Activated naive CD8-positive, alpha-beta T cell treated with anti-CD3 and anti-CD28 coated beads, Interleukin-2, amount 50 U/mL, for 24 hours (primary cell): ENCODE results near the gene SHROOM2.

Experiments used
- ATAC-seq: fragments of 150-1000 bp; cut with Tn5 transposase; one replicate; pipeline ENCODE4 v1.10.0; 2021
- DNase-seq: peaks from one replicate; pipeline ENCODE4 v3.0.0; 2021
- H3K27ac Mint-ChIP-seq: one replicate; pipeline ENCODE4 v1.8.0; 2021; ENCODE audit warnings: mild to moderate bottlenecking, mixed read lengths
- H3K27me3 Mint-ChIP-seq: one replicate; pipeline ENCODE4 v1.8.0; 2021; ENCODE audit warnings: mixed read lengths
- H3K36me3 Mint-ChIP-seq: one replicate; pipeline ENCODE4 v1.8.0; 2021; ENCODE audit warnings: low read depth, mixed read lengths
- H3K4me1 Mint-ChIP-seq: one replicate; pipeline ENCODE4 v1.8.0; 2021; ENCODE audit warnings: mixed read lengths
- H3K4me3 Mint-ChIP-seq: one replicate; pipeline ENCODE4 v1.8.0; 2021; ENCODE audit warnings: mild to moderate bottlenecking, moderate library complexity, mixed read lengths
- H3K9me3 Mint-ChIP-seq: one replicate; pipeline ENCODE4 v1.8.0; 2021; ENCODE audit warnings: mixed read lengths

Gene SHROOM2

DNA sequence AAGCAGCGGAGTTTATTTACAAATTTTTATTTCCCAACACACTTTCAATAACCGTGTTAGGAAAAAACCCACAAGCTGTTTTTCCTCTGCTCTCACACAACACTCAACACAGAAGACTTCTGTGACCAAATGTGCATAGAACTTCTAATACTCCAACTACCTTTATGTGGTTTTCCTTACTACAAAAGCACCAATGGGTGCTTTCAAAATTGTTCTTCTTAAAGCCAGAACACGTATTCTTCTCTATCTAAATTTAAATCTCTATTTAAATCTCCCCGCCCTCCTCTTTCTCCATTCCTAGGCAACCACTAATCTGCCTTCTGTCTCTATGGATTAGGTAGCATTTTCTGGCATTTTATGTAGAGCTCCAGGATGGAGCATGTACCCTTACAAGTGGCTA is 90.0 kb downstream of the SHROOM2 start:
- ATAC-seq (no peak), DNase-seq (no peak)
- H3K9me3 Mint-ChIP-seq, result no peaks in the 10 kb centered on the region
- no peak overlapping the region for H3K27ac Mint-ChIP-seq
- peaks cover 9% of the 10 kb centered on the region for H3K4me1 Mint-ChIP-seq
- H3K36me3 Mint-ChIP-seq, result no peaks in the 10 kb centered on the region
- H3K27me3 Mint-ChIP-seq, result peaks cover 14% of the 10 kb centered on the region
- H3K4me3 Mint-ChIP-seq, result no peak overlapping the region

DNA sequence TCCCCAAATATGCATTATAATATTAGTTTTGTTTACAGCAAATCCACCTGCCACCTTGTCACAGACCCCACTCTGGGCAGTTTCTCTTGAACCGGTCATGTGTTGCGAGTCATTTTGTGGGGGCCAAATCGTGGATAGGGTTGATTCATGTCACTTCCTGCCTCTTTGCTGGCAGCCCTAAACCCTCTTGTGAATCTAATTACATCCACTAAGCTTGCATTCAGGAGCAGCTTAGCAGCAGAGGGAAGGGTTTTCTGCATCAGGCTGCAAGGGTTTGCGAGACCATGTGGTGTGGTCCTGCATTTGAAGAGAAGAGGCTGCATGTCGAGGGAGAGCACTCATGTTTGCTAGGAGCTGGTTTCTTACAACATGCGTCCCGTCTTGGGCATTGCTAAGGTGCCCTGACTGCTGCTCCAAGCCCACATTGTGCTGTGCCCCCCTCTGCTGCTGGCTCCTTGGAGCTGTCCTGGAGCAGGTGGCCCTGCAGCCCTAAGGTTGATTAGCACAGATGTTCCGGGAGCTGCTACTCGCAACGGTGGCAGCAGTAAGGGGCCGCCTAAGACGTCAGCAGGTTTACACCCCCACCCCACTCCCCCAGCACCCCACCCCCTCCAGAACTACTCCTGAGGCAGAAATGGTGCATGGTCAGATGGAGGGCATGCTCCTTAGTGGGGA is 92.1 kb downstream of the SHROOM2 start:
- H3K9me3 Mint-ChIP-seq, result no peaks in the 10 kb centered on the region
- peaks cover 9% of the 10 kb centered on the region for H3K4me1 Mint-ChIP-seq
- no peak overlapping the region for H3K4me3 Mint-ChIP-seq
- H3K27me3 Mint-ChIP-seq, result peaks cover 14% of the 10 kb centered on the region
- DNase-seq (no peak), ATAC-seq (no peak)
- no peak overlapping the region for H3K27ac Mint-ChIP-seq
- no peaks in the 10 kb centered on the region for H3K36me3 Mint-ChIP-seq

DNA sequence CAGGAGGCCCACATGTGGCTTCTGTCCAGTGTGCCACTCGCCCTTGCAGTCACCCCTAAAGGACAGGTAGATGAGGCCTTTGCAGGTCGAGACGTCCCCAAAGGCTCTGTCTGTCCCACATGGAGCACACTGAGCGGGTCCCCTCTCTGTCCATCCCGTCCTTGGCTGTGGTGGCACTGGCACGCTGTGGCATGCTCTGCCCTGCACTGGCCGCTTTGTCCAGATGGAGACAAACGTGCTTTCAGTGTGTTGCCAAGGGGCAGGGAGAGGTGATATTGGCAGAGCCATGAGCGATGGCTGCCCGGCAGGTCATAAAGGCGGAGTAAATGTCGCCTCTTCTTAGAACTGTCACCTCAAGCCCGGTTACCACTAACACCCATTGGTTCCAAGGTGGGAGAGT is 94.0 kb downstream of the SHROOM2 start:
- peaks cover 6% of the 10 kb centered on the region for H3K4me1 Mint-ChIP-seq
- no peak for DNase-seq
- no peak overlapping the region for H3K4me3 Mint-ChIP-seq

DNA sequence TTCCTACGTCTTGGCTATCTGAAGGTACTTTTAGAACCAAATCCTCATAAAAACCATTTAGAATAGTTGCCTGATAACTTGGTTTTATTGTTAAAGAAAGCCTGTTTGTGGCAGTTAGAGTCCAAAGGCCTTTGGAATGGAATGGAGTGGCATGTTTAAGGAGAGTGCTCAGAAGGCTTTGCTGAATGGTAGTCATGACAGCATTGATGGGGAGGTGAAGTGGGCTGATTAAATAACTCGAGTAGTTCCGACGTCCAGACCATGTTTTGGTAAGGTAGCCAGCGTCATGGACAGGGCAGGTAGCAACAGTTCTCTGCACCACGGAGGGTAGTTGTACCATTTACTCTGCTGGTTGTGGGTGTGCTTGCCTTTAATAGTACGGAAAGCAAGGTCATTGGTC is 94.6 kb downstream of the SHROOM2 start:
- Mint-ChIP-seq H3K9me3 (no peaks in the 10 kb centered on the region), H3K27me3 (peaks cover 10% of the 10 kb centered on the region), H3K27ac (no peak overlapping the region), H3K4me1 (peaks cover under 1% of the 10 kb centered on the region), H3K36me3 (no peaks in the 10 kb centered on the region), H3K4me3 (no peak overlapping the region)
- ATAC-seq (no peak), DNase-seq (no peak)

More for the DNA sequence above, 94.0 kb downstream of the SHROOM2 start:
- no peak for ATAC-seq
- no peaks in the 10 kb centered on the region for H3K9me3 Mint-ChIP-seq
- H3K36me3 Mint-ChIP-seq, result no peaks in the 10 kb centered on the region
- H3K27me3 Mint-ChIP-seq, result peaks cover 15% of the 10 kb centered on the region
- no peak overlapping the region for H3K27ac Mint-ChIP-seq

DNA sequence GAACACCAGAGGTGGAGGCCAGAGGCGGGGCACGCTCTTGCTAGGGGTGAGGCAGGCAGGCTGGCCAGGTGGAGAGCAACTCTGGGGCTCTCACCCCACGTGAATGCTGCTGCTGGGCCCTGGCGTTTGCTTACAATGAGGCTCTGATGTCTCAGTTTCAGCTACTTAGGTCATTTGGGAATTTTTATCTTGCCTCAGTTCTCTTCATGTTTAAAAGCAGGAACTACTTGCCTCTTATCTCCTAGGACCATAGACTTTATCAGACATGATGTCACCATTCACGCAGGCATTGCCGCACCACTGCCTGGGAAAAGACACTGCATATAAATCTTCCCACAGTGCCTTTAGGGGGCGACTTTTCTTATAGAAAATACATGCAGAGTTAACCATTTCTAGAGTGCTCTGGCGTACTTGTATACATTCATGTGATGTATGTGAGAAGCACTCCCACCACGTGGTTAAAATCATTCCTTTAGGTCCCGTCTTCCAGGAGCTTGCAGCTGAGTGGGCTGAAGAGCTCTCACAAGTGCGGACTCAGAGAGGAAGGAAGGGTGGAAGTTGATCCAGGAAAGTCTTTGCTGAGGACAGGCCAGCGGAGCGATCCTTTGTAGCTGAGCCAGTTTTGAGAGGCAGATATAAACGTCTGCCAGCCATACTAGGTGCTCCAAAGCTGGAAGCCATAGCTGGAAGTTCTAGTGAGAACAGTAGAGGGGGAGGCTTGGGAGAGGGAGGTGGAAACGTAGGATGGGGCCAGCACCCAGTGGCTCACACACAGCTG is 96.6 kb downstream of the SHROOM2 start:
- DNase-seq (no peak), ATAC-seq (no peak)
- Mint-ChIP-seq H3K4me3 (no peak overlapping the region), H3K27me3 (peaks cover 6% of the 10 kb centered on the region), H3K9me3 (no peaks in the 10 kb centered on the region), H3K36me3 (no peaks in the 10 kb centered on the region), H3K27ac (no peak overlapping the region), H3K4me1 (no peaks in the 10 kb centered on the region)

DNA sequence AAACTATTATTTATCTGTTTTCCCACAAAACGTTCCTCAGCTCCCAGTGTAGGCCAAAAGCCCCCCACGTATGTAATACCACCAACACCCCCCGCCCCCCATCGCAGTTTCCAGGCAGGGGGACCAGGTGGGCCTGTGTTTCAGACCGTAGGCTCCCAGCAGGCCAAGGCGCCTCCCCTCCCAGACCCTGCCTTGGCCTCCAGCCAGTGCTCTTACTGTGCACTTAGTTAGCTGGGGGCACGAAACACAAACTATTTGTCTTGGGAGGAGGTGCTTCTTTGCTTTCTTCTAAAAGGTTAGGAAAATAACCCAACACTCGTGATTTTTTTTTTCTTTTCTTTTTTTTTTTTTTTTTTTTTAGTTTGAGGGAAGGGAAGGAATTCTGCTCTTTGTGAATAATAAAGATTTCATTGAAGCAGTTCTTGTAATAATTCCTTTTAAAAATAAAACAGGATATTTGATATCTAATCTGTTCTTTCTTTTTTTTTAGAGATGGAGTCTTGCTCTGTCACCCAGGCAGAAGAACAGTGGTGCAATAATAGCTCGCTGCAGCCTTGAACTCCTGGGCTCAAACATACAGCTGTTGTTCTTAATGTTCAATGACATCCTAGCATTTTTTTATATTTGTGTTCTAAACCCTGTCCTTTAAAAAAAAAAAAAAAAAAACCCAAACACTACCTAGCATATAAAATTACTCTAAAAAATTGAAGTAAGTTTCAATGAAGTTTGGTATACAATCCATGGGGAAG is 98.0 kb downstream of the SHROOM2 start:
- peaks cover 6% of the 10 kb centered on the region for H3K27me3 Mint-ChIP-seq
- no peak overlapping the region for H3K27ac Mint-ChIP-seq
- H3K9me3 Mint-ChIP-seq, result no peaks in the 10 kb centered on the region
- no peaks in the 10 kb centered on the region for H3K36me3 Mint-ChIP-seq
- no peak for DNase-seq
- ATAC-seq, result no peak
- H3K4me3 Mint-ChIP-seq, result no peak overlapping the region
- no peaks in the 10 kb centered on the region for H3K4me1 Mint-ChIP-seq

DNA sequence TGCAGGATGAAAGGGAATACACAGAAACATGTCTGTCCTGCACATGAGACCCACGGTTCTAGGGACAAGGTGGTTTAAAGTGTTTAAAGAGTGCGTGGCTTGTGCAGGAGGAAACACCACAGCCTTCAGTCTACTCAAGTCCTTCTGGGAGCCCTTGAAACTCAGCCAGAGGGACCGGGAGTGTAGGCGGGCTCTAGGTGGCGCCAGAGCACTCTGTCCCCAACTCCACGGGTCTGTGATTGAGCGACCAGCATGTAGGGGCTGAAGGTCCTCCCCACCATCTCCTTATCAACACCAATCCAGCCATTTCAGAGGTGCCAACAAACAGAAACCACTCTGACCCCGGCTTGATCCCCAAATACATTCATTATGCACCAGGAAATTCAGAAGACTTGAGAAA is 98.9 kb downstream of the SHROOM2 start:
- peak; percentile 56 for DNase-seq
- H3K9me3 Mint-ChIP-seq, result no peaks in the 10 kb centered on the region
- ATAC-seq, result peak; percentile 78
- no peaks in the 10 kb centered on the region for H3K4me1 Mint-ChIP-seq
- H3K36me3 Mint-ChIP-seq, result no peaks in the 10 kb centered on the region
- H3K4me3 Mint-ChIP-seq, result no peak overlapping the region
- H3K27me3 Mint-ChIP-seq, result peaks cover 6% of the 10 kb centered on the region
- H3K27ac Mint-ChIP-seq, result no peak overlapping the region

DNA sequence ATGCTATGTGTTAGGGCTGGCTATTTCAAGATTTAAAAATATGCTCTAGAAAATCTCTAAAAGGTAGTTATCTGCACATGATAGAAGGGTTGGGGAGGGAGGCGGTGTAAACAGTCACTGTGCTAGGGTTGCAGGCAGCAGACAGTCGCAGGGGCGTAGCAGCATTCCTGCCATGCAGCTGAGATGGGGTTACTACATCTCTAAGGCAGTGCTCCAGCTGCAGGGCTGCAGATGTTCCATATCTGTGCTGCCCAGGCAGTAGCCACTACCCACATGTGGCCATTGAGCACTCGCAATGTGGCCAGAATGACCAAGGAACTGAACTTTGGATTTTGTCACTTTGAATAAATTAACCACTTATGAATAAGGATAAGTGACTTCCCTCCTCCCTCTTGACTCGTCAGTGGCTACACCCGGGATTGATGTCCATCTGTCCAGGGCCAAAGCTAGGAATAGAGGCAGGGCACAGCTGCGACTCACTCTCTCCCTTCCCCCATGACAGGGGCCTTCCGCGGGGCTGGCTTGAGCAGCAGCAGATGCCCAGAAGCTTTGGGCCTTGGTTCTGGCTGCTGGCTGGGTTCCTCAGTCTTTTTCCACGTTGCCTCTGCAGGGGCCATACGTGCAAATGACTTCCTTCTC is 101.5 kb downstream of the SHROOM2 start:
- Mint-ChIP-seq H3K4me1 (no peaks in the 10 kb centered on the region), H3K4me3 (no peak overlapping the region), H3K9me3 (no peaks in the 10 kb centered on the region), H3K27me3 (peaks cover 9% of the 10 kb centered on the region), H3K27ac (no peak overlapping the region), H3K36me3 (no peaks in the 10 kb centered on the region)
- DNase-seq (no peak), ATAC-seq (no peak)

DNA sequence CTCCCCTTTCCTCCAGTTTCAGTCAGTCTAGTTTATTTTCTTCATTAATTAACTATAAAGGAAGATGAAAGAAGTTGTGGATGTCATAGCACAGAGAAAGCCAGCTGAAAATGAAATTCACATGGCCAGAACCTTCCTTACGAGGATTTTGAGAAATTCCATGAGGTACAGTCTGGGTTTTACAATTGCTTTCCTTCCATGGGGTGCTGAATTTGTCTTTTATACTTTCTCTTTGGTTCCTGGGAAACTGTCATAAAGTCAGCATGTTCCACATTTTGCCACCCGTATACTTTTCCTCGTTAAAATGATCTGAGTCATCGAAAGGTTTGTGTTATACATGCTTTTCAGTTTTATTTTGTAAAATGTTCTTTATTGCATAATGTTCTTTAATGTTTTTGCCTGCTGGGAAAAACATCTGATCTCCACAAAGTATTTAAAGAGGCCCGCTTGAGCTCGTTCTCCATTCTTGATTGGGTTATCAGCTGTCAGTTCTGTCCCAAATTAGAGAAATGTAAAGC is 102.8 kb downstream of the SHROOM2 start:
- no peaks in the 10 kb centered on the region for H3K36me3 Mint-ChIP-seq
- H3K4me3 Mint-ChIP-seq, result no peak overlapping the region
- no peak for ATAC-seq

DNA sequence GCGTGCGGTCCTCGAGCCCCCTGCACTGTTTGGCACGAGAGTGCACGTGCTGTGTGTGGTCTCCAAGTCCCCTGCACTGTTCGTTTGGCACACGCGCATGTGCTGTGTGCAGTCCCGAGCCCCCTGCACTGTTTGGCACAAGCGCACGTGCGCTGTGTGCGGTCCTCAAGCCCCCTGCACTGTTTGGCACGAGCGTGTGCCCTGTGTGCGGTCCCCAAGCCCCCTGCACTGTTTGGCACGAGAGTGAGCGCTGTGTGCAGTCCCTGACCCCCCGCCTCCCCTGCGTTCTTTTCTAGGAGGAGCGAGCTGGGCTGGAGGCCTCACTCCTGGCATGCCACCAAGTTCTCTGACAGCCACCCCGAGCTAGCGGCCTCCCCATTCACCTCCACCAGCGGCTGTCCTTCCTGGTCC is 104.5 kb downstream of the SHROOM2 start:
- Mint-ChIP-seq H3K4me1 (no peaks in the 10 kb centered on the region), H3K9me3 (no peaks in the 10 kb centered on the region), H3K36me3 (no peaks in the 10 kb centered on the region), H3K27ac (no peak overlapping the region), H3K4me3 (no peak overlapping the region), H3K27me3 (peaks cover 3% of the 10 kb centered on the region)
- DNase-seq (no peak), ATAC-seq (no peak)

More for the DNA sequence above, 102.8 kb downstream of the SHROOM2 start:
- H3K4me1 Mint-ChIP-seq, result no peaks in the 10 kb centered on the region
- H3K27ac Mint-ChIP-seq, result no peak overlapping the region
- no peak for DNase-seq
- H3K9me3 Mint-ChIP-seq, result no peaks in the 10 kb centered on the region
- H3K27me3 Mint-ChIP-seq, result peaks cover 5% of the 10 kb centered on the region

DNA sequence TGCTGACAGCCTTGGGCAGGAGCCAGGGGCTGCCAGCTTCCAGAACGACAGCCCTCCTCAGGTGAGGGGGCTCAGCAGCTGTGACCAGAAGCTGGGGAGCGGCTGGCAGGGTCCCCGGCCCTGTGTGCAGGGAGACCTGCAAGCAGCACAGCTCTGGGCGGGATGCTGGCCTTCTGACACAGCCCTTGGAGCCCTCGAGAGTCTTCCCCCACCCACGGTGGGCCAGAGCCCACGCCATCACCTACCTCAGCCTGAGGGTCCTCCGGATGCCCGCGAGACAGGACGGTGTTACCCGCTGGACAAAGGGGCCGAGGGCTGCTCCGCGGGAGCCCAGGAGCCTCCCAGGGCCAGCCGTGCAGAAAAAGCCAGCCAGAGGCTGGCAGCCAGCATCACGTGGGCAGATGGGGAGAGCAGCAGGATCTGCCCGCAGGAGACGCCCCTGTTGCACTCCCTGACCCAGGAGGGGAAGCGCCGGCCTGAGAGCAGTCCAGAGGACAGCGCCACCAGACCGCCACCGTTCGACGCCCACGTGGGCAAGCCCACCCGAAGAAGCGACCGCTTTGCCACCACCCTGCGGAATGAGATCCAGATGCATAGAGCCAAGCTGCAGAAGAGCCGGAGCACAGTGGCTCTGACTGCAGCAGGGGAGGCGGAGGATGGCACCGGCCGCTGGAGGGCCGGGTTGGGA is 109.1 kb downstream of the SHROOM2 start:
- Mint-ChIP-seq H3K27me3 (peaks cover 8% of the 10 kb centered on the region), H3K36me3 (no peaks in the 10 kb centered on the region), H3K9me3 (no peaks in the 10 kb centered on the region), H3K4me1 (peaks cover 11% of the 10 kb centered on the region), H3K4me3 (no peak overlapping the region), H3K27ac (no peak overlapping the region)
- no peak for DNase-seq
- no peak for ATAC-seq

DNA sequence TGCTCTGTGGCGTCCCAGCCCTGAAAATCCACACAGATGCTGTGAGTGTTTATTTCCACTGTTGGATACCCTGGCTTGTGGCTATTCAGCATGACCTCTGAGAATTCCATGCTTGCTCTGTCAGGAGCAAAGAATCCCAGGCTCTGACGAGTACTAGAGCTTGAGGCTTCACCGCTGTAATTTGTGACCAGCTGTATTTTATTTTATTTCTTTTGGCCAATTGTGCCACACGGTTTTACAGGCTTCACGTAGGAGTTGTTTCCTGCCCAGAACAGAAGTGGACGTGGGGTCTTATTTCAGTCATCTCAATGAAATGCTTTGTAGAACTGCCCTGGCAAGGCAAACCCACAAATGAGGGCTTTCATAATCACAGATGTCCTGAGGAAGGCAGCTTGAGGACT is 111.5 kb downstream of the SHROOM2 start:
- DNase-seq, result no peak
- peaks cover 13% of the 10 kb centered on the region for H3K27me3 Mint-ChIP-seq
- no peaks in the 10 kb centered on the region for H3K36me3 Mint-ChIP-seq
- H3K4me3 Mint-ChIP-seq, result no peak overlapping the region
- ATAC-seq, result no peak
- no peaks in the 10 kb centered on the region for H3K9me3 Mint-ChIP-seq
- no peak overlapping the region for H3K27ac Mint-ChIP-seq
- H3K4me1 Mint-ChIP-seq, result peaks cover 12% of the 10 kb centered on the region

DNA sequence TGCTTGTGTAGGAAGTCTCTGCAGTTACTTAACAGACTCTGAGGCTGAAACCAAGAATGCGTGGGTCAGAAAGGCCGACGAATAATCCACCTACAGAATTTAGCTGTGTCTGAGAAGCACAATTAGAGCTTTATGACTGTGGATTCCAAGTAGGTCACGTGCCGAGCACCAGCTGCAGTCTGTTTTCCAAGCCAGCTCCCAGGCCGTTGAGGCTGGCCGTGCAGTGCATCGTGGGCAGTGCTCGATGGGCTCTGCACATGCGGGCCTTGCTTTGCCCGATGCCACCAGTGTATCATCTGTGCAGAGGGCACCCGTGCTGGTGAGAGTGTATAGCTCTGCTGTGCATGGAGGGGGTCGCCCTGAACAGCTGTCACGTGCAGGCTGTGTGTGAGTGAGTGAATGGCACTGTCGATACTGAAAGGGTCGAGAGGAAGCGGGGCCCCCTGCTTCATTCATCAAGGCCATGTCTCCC is 113.4 kb downstream of the SHROOM2 start:
- Mint-ChIP-seq H3K4me3 (no peak overlapping the region), H3K9me3 (no peaks in the 10 kb centered on the region), H3K4me1 (peaks cover 12% of the 10 kb centered on the region), H3K27ac (no peak overlapping the region), H3K36me3 (no peaks in the 10 kb centered on the region), H3K27me3 (peaks cover 13% of the 10 kb centered on the region)
- ATAC-seq (peak; percentile 43), DNase-seq (no peak)

DNA sequence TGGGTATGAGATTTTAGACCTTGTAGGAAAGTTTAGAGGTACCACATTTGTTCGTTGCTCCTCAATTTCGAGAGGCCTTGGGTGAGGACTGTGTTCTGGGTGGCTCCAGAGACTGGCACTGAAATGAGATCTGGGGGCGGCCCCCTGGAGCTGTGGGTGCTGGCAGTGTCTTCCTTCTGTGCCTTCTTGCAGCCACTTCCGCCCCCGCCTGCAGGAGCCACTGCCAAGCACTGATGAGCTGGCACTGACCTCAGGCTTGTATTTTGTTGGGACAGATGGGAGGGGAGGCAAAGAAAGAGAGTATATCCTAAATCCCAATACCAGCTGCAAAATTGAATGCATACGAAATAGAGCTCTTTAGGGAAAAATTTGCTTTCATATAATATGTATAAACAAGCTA is 116.4 kb downstream of the SHROOM2 start:
- no peak for ATAC-seq
- H3K27me3 Mint-ChIP-seq, result peaks cover 16% of the 10 kb centered on the region

More for the DNA sequence above, 116.4 kb downstream of the SHROOM2 start:
- Mint-ChIP-seq H3K9me3 (no peaks in the 10 kb centered on the region), H3K36me3 (no peaks in the 10 kb centered on the region), H3K4me3 (no peak overlapping the region), H3K4me1 (peaks cover 12% of the 10 kb centered on the region), H3K27ac (no peak overlapping the region)
- DNase-seq, result no peak
